DND-41 (cell line): ENCODE measurements around the gene SLC1A2.
A peak's percentile ranks its signal among the peaks of the same experiment; 100 is the strongest.

ENCODE experiments used
- ATAC-seq: fragments of 200-7000 bp; cut with Tn5 transposase; 3 replicates; pipeline ENCODE4 v1.9.1; 2021; ENCODE audit warnings: low read depth; ENCODE audit not compliant: insufficient read depth
- DNase-seq: peaks from one replicate; pipeline ENCODE4 v3.0.0-alpha.2; 2020
- H2AFZ ChIP-seq: 2 replicates; pipeline ENCODE4 v1.6.0; 2012; ENCODE audit warnings: low read depth, low read length
- H3K27ac ChIP-seq: 2 replicates; pipeline ENCODE4 v1.5.1; 2012; ENCODE audit warnings: low read length, inconsistent platforms
- H3K27me3 ChIP-seq: fragments of 200-600 bp; sonication (generic); 2 replicates; pipeline ENCODE4 v1.6.0; 2012; ENCODE audit warnings: low read length, mild to moderate bottlenecking, inconsistent platforms; ENCODE audit not compliant: insufficient read depth, poor library complexity
- H3K36me3 ChIP-seq: 2 replicates; pipeline ENCODE4 v1.5.1; 2012; ENCODE audit warnings: low read length, inconsistent platforms; ENCODE audit not compliant: insufficient read depth
- H3K4me1 ChIP-seq: 2 replicates; pipeline ENCODE4 v1.5.1; 2012; ENCODE audit warnings: mild to moderate bottlenecking, low read length; ENCODE audit not compliant: insufficient read depth
- H3K4me2 ChIP-seq: 2 replicates; pipeline ENCODE4 v1.6.0; 2012; ENCODE audit warnings: mild to moderate bottlenecking, moderate library complexity, low read length, inconsistent platforms; ENCODE audit not compliant: insufficient read depth
- H3K4me3 ChIP-seq, 2 experiments: fragments of 200-600 bp in 1 of 2; shearing (Covaris generic) in 1 of 2; 2 replicates each; pipeline ENCODE4 v1.5.1; 2012 to 2016; ENCODE audit warnings: inconsistent platforms in 2 of 2, low read length in 2 of 2, mild to moderate bottlenecking in 2 of 2, low read depth in 1 of 2, moderate library complexity in 1 of 2
- H3K79me2 ChIP-seq: 2 replicates; pipeline ENCODE4 v1.6.0; 2012; ENCODE audit warnings: low read length, inconsistent platforms; ENCODE audit not compliant: insufficient read depth
- H3K9ac ChIP-seq: 2 replicates; pipeline ENCODE4 v1.6.0; 2012; ENCODE audit warnings: low read depth, mild to moderate bottlenecking, inconsistent platforms, low read length, moderate library complexity
- H3K9me3 ChIP-seq: 2 replicates; pipeline ENCODE4 v1.5.1; 2012; ENCODE audit warnings: low read length, moderate library complexity, mild to moderate bottlenecking, inconsistent platforms; ENCODE audit not compliant: insufficient read depth, severe bottlenecking
- H4K20me1 ChIP-seq: 2 replicates; pipeline ENCODE4 v1.6.0; 2012; ENCODE audit warnings: low read length; ENCODE audit not compliant: insufficient read depth
- CTCF ChIP-seq: IDR thresholded peaks from 2 replicates; pipeline ENCODE4 v1.5.1; 2012; ENCODE audit warnings: borderline replicate concordance, low read length, moderate library complexity, mild to moderate bottlenecking; ENCODE audit not compliant: poor library complexity, severe bottlenecking; ENCODE audit errors: extremely low read depth
- EZH2 ChIP-seq: IDR thresholded peaks from 3 replicates; pipeline ENCODE4 v1.6.1; 2012; ENCODE audit warnings: borderline replicate concordance, low read depth, mild to moderate bottlenecking, moderate library complexity, low read length, inconsistent platforms; ENCODE audit not compliant: severe bottlenecking

Gene SLC1A2

GRCh38 chr11:35236667-35237003 is 182.7 kb downstream of the SLC1A2 start:
- TF ChIP-seq EZH2 (no peak), CTCF (no peak)
- Histone ChIP-seq H3K36me3 (no peaks in the 10 kb centered on the region), H3K4me1 (peaks cover 30% of the 10 kb centered on the region), H3K79me2 (no peaks in the 10 kb centered on the region), H3K4me2 (no peak overlapping the region), H3K4me3 (no peak overlapping the region), H4K20me1 (no peaks in the 10 kb centered on the region), H3K27me3 (no peaks in the 10 kb centered on the region), H3K9ac (no peak overlapping the region), H2AFZ (no peak overlapping the region), H3K9me3 (no peaks in the 10 kb centered on the region), H3K27ac (no peak overlapping the region; the same call in 1 of the 2 replicates)
- DNase-seq (no peak), ATAC-seq (peak; percentile 10; the same call in 1 of the 3 replicates)

GRCh38 chr11:35235936-35236666 is 183.3 kb downstream of the SLC1A2 start:
- Histone ChIP-seq H3K27ac (peak overlapping the region; percentile 43), H3K4me1 (peaks cover 30% of the 10 kb centered on the region), H3K27me3 (no peaks in the 10 kb centered on the region), H3K36me3 (peaks cover 1% of the 10 kb centered on the region; the same call in 1 of the 2 replicates), H4K20me1 (no peaks in the 10 kb centered on the region), H3K4me2 (no peak overlapping the region), H2AFZ (no peak overlapping the region), H3K79me2 (no peaks in the 10 kb centered on the region), H3K9me3 (no peaks in the 10 kb centered on the region), H3K9ac (no peak overlapping the region), H3K4me3 (no peak overlapping the region)
- ATAC-seq = peak; percentile 86
- peak; percentile 81 for DNase-seq
- no peak for TF ChIP-seq EZH2
- TF ChIP-seq CTCF = no peak

DNA sequence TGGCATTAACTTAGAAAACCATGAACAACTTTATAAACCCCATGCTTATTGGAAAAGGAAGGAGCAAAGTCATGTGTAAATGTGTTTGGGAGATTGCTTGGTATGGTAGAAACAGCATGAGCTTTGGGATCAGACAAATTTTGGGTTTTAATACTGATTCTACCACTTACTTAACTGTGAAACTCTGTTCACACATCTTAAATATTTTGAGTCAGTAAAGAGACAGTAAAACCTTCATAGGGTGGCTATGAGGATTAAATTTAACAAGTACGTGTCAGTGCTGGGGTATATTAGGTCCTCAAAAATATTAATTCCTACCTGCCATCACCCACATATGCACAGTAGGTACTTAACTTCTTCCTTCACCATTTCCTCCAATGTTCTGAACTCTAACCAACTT is 183.9 kb downstream of the SLC1A2 start:
- H4K20me1 ChIP-seq = no peaks in the 10 kb centered on the region

More for the DNA sequence above, 183.9 kb downstream of the SLC1A2 start:
- no peak for TF ChIP-seq EZH2
- no peak for TF ChIP-seq CTCF
- ATAC-seq (no peak), DNase-seq (no peak)
- H3K4me2 ChIP-seq = no peak overlapping the region
- no peak overlapping the region for H3K4me3 ChIP-seq
- H3K79me2 ChIP-seq = no peaks in the 10 kb centered on the region
- no peaks in the 10 kb centered on the region for H3K9me3 ChIP-seq
- H3K4me1 ChIP-seq = peaks cover 30% of the 10 kb centered on the region
- peak overlapping the region; percentile 43 for H3K27ac ChIP-seq
- no peak overlapping the region for H2AFZ ChIP-seq
- H3K27me3 ChIP-seq = no peaks in the 10 kb centered on the region
- H3K36me3 ChIP-seq = peaks cover 8% of the 10 kb centered on the region; the same call in 1 of the 2 replicates
- H3K9ac ChIP-seq = no peak overlapping the region
